GM12878 (cell line): ENCODE results near the gene NAALAD2.

Source experiments
- FOXM1 ChIP-seq: IDR thresholded peaks from 2 replicates; pipeline ENCODE4 v1.6.1; 2012; ENCODE audit warnings: low read depth, mild to moderate bottlenecking, inconsistent platforms, low read length, moderate library complexity
- HDAC2 ChIP-seq: fragments of 200-600 bp; sonication (generic); IDR thresholded peaks from 2 replicates; pipeline ENCODE4 v1.6.1; 2017
- SUZ12 ChIP-seq: fragments of 200-600 bp; sonication (generic); IDR thresholded peaks from one replicate; pipeline ENCODE4 v1.6.1; 2018; ENCODE audit warnings: antibody characterized with exemption, mild to moderate bottlenecking; ENCODE audit not compliant: unreplicated experiment
- TF ChIP-seq, protein P1 (sequence below), 3 experiments: IDR thresholded peaks in 2 of 3; conservative IDR thresholded peaks in 1 of 3; 2 replicates each; pipeline ENCODE4 v1.5.1; 2011; ENCODE audit warnings: low read depth in 3 of 3, low read length in 3 of 3, mild to moderate bottlenecking in 3 of 3, control low read depth in 2 of 3, moderate library complexity in 2 of 3, inconsistent platforms in 1 of 3, mixed read lengths in 1 of 3; ENCODE audit not compliant: control insufficient read depth in 2 of 3, insufficient read depth in 1 of 3; ENCODE audit errors: extremely low read depth in 1 of 3

DNA sequence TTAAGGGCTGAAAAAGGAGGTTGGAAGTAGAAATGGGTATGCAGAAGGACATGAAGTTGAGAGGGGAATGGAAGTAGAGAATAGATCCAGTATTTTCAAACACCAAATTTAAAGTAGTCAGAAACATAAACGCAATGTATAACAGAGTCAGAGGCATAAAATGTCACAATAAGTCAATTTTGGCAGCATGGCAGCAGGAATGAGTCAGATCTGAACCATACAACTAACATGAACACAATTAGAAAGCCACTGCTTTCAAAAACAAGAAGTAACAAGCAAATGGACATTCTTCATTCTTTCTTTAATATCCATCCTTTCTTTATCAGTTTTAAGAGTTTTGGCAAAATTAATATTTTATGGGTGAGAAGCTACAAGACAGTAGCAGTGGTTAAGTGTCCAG lies 85.9 kb downstream of the NAALAD2 start:
- TF ChIP-seq HDAC2 (no peak), FOXM1 (no peak), SUZ12 (no peak)
- TF ChIP-seq, protein P1, sequence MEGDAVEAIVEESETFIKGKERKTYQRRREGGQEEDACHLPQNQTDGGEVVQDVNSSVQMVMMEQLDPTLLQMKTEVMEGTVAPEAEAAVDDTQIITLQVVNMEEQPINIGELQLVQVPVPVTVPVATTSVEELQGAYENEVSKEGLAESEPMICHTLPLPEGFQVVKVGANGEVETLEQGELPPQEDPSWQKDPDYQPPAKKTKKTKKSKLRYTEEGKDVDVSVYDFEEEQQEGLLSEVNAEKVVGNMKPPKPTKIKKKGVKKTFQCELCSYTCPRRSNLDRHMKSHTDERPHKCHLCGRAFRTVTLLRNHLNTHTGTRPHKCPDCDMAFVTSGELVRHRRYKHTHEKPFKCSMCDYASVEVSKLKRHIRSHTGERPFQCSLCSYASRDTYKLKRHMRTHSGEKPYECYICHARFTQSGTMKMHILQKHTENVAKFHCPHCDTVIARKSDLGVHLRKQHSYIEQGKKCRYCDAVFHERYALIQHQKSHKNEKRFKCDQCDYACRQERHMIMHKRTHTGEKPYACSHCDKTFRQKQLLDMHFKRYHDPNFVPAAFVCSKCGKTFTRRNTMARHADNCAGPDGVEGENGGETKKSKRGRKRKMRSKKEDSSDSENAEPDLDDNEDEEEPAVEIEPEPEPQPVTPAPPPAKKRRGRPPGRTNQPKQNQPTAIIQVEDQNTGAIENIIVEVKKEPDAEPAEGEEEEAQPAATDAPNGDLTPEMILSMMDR (IDR thresholded peaks at IDR 0.05 in 2 of 3, conservative IDR thresholded peaks at IDR 0.05 in 1 of 3; ENCODE audit: control insufficient read depth in 2 of 3, extremely low read depth in 1 of 3, insufficient read depth in 1 of 3, low read depth in 3 of 3, low read length in 3 of 3), result no peak
